ENCODE measurements around the gene WIPI1. TPM values are rescaled to one million over a fixed set of nuclear protein-coding genes. Genes with fewer than 3 reads are reported as not detected.

The WIPI1 gene
- total and polyA plus RNA-seq, 12 donors = 46.6 to 201 (median 116) TPM

DNA sequence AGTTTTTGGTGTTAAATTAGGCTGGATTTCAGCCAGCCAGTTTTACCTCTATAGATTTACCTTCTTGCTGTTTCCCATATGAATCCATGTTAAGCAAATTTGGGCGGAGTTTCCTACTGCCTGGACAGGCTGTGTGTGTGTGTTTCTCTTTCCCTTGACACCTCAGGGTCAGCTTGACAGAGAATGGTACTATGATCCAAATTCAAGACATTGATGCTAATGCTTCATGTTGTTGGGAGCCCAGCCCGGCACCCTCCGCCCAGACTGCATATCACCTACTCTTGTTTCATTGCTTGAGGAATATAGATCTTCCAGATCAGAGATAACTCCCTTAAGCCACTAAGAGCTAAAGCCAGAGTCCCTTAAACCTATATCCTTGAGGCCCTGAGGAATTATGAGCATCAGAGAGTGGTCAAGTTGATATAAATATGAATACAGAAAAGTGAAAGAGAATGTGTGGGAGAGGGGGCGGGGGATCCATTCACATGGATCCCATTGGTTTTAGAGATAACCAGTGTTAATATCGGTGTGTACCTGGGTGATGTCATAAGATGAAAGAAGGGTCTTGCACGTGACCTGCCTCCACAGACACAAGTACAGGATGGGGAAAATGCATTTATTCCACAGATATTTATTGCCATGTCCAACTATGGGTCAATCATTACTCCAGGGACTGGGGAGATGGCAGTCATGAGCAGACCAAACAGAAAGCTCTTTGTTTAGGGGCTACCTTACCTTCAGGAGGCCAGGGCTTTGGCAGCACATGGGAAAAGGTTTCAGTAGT, 69.7 kb downstream of the WIPI1 start:
- Histone ChIP-seq H3K4me3 (no peak overlapping the region), H3K9me3 (no peaks in the 10 kb centered on the region), H3K36me3 (no peaks in the 10 kb centered on the region), H3K27me3 (no peaks in the 10 kb centered on the region), H3K27ac (peak overlapping the region in 1 of 10 donors; percentile 69), H3K4me1 (peaks cover 5 to 46% (median 28%) of the 10 kb centered on the region in 9 donors)
- ATAC-seq = no peak
- 92 to 94% methylated on average over 6 of the region's 6 CpGs for WGBS, 2 donors
- TF ChIP-seq, protein P1, sequence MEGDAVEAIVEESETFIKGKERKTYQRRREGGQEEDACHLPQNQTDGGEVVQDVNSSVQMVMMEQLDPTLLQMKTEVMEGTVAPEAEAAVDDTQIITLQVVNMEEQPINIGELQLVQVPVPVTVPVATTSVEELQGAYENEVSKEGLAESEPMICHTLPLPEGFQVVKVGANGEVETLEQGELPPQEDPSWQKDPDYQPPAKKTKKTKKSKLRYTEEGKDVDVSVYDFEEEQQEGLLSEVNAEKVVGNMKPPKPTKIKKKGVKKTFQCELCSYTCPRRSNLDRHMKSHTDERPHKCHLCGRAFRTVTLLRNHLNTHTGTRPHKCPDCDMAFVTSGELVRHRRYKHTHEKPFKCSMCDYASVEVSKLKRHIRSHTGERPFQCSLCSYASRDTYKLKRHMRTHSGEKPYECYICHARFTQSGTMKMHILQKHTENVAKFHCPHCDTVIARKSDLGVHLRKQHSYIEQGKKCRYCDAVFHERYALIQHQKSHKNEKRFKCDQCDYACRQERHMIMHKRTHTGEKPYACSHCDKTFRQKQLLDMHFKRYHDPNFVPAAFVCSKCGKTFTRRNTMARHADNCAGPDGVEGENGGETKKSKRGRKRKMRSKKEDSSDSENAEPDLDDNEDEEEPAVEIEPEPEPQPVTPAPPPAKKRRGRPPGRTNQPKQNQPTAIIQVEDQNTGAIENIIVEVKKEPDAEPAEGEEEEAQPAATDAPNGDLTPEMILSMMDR (IDR thresholded peaks at IDR 0.05) = no peak
- DNase-seq = no peak
- intact Hi-C loops (cut with DNase I) = no loop called here

GRCh38 chr17:68385490-68386215, 71.6 kb downstream of the WIPI1 start:
- Histone ChIP-seq H3K4me3 (no peak overlapping the region), H3K9me3 (no peaks in the 10 kb centered on the region), H3K27me3 (no peaks in the 10 kb centered on the region), H3K27ac (peak overlapping the region in 5 of 10 donors; percentile 18 to 69 (median 47)), H3K4me1 (peaks cover 5 to 46% (median 31%) of the 10 kb centered on the region in 9 donors), H3K36me3 (no peaks in the 10 kb centered on the region)
- no peak for DNase-seq
- 87 to 90% methylated on average over 8 of the region's 8 CpGs for WGBS, 2 donors
- no peak for ATAC-seq
- TF ChIP-seq, protein P1 (IDR thresholded peaks at IDR 0.05) = no peak
- intact Hi-C loops (cut with DNase I) = no loop called here

- Histone ChIP-seq H3K9me3 (no peaks in the 10 kb centered on the region), H3K4me1 (peaks cover 5 to 48% (median 34%) of the 10 kb centered on the region in 9 donors), H3K27me3 (no peaks in the 10 kb centered on the region), H3K36me3 (no peaks in the 10 kb centered on the region), H3K27ac (peak overlapping the region in 6 of 10 donors; percentile 53 to 83 (median 72)), H3K4me3 (no peak overlapping the region)
- 80 to 81% methylated on average over 4 of the region's 4 CpGs for WGBS, 2 donors
- ATAC-seq = no peak
- intact Hi-C loops (cut with DNase I) = loop anchor here in 1 of 10 donors (5.0 kb wide), 1 partner anchor 93 kb away; the partner anchor contains the start of genes ARSG and SLC16A6
- TF ChIP-seq, protein P1 (IDR thresholded peaks at IDR 0.05) = no peak
- DNase-seq = no peak
Measured at GRCh38 chr17:68384941-68385340, 72.4 kb downstream of the WIPI1 start.

GRCh38 chr17:68384471-68384870, 72.8 kb downstream of the WIPI1 start:
- no peaks in the 10 kb centered on the region for H3K9me3 ChIP-seq
- H3K27me3 ChIP-seq = no peaks in the 10 kb centered on the region
- TF ChIP-seq, protein P1 (IDR thresholded peaks at IDR 0.05) = no peak
- WGBS, 2 donors = 75 to 84% methylated on average over 1 of the region's 1 CpG
- no peaks in the 10 kb centered on the region for H3K36me3 ChIP-seq
- intact Hi-C loops (cut with DNase I) = loop anchor here in 1 of 10 donors (5.0 kb wide), 1 partner anchor 92 kb away; the partner anchor contains the start of genes ARSG and SLC16A6
- no peak overlapping the region for H3K4me3 ChIP-seq
- H3K4me1 ChIP-seq = peaks cover 9 to 53% (median 39%) of the 10 kb centered on the region in 9 donors
- no peak for DNase-seq
- peak overlapping the region in 8 of 10 donors; percentile 53 to 83 (median 69) for H3K27ac ChIP-seq
- no peak for ATAC-seq

All from heart right ventricle (tissue), 16 donors.